Urothelium cell line (cell line): ENCODE data around the gene MALT1.

Source experiments
- DNase-seq: peaks from one replicate; pipeline ENCODE4 v3.0.0; 2011; ENCODE audit warnings: low spot score, mixed read lengths
- FAIRE-seq: peaks from 2 replicates; lab custom pipeline; 2011; peaks lifted over from hg19 to GRCh38; lab: Jason Lieb, UNC

Gene MALT1

DNA sequence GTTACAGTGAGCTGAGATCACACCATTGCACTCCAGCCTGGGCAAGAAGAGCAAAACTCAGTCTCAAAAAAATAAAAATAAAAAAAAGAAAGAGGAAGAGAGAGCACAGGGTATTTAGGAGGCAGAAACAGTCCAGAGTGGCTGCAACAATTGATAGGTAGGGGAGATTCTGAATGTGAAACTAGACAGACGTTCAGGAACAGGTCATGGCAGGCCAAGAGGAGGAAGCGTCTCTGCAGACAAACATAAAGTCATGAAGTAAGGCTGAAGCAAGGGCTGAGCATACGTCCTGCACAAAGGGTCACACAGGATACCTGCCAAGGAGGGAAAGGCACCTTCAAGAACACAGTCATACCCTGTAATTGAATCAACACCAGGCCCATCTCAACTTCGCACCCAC, 129.3 kb downstream of the MALT1 start:
- DNase-seq (no peak), FAIRE-seq (no peak)

DNA sequence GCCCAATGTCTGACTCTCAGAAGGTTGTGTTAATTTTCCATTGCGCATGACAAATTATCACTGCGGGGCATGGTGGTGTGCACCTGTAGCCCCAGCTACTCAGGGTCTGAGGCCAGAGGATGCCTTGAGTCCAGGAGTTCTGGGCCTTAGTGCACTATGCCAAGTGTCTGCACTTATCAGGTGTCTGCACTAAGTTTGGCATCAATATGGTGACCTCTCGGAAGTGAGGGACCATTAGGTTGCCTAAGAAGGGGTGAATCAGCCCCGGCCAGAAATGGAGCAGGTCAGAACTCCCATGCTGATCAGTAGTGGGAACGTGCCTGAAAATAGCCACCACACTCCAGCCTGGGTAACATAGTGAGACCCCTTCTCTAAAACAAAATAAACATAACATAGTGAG, 131.7 kb downstream of the MALT1 start:
- FAIRE-seq: no peak
- DNase-seq: no peak

DNA sequence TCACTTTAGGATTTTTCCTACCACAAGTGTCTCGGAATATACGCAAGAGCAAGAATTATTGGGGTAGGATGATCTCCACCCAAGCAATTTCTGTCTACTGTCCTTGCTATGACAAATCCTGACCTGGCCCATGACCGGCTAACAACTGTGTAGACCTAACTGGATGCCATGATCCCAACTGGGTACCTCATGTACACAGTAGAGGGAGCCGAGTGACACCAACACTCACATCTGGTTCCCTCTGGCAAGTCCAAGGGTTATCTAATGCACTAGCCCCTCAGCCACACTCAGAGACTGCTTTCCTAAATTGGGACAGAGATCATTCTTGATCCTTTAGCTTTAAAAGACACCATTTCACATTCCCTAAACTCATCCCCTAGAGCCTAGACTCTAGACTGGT, 132.7 kb downstream of the MALT1 start:
- FAIRE-seq: no peak
- no peak for DNase-seq
